Endothelial cell of umbilical vein (primary cell): Measurements from ENCODE around the gene MAP3K4. TPM values are rescaled to one million over a fixed set of nuclear protein-coding genes. Genes with fewer than 3 reads are reported as not detected.

Experiments used
- BruUV-seq: library from RNA; stranded (reverse); fragments of 400-500 nt; replicated peaks from 2 replicates; lab custom pipeline; 2021; lab: Mats Ljungman, UMichigan
- CTCF ChIA-PET: fragments of 300-600, 350-600 bp; sonication (Branson Sonifier 250); formaldehyde crosslinking; loops from one replicate; lab custom pipeline; 2021; ENCODE audit warnings: antibody characterized with exemption, inconsistent platforms; lab: Charles Lee
- POLR2A ChIA-PET: fragments of 300-600, 350-600 bp; sonication (Branson Sonifier 250); formaldehyde crosslinking; loops from one replicate; lab custom pipeline; 2021; ENCODE audit warnings: antibody characterized with exemption, inconsistent platforms; lab: Charles Lee
- DNase-seq: peaks from one replicate; pipeline ENCODE4 v3.0.0-alpha.2; 2011; ENCODE audit warnings: low read depth, low spot score
- FAIRE-seq: peaks from 2 replicates; lab custom pipeline; 2011; peaks lifted over from hg19 to GRCh38; lab: Jason Lieb, UNC
- H2AFZ ChIP-seq: 2 replicates; pipeline ENCODE4 v1.6.0; 2012; ENCODE audit warnings: low read depth, low read length, control low read depth, inconsistent platforms
- H3K27ac ChIP-seq: 2 replicates; pipeline ENCODE4 v1.5.1; 2011; ENCODE audit warnings: low read depth, mild to moderate bottlenecking, control low read depth, low read length, moderate library complexity; ENCODE audit not compliant: insufficient read depth
- H3K27me3 ChIP-seq, 2 experiments: 2 replicates each; pipeline versions ENCODE4 v1.6.0 to v1.6.1; 2011; ENCODE audit warnings: low read length in 2 of 2, mixed read lengths in 1 of 2; ENCODE audit not compliant: control insufficient read depth in 2 of 2, insufficient read depth in 2 of 2
- H3K36me3 ChIP-seq, 2 experiments: 2 replicates in 1 of 2; 3 replicates in 1 of 2; pipeline ENCODE4 v1.5.1; 2011; ENCODE audit warnings: low read length in 2 of 2, mild to moderate bottlenecking in 1 of 2, moderate library complexity in 1 of 2; ENCODE audit not compliant: control insufficient read depth in 2 of 2, insufficient read depth in 2 of 2; ENCODE audit errors: extremely low read depth in 1 of 2
- H3K4me1 ChIP-seq: 3 replicates; pipeline ENCODE4 v1.5.1; 2011; ENCODE audit warnings: mild to moderate bottlenecking, low read length; ENCODE audit not compliant: control insufficient read depth, insufficient read depth; ENCODE audit errors: extremely low read depth
- H3K4me2 ChIP-seq: 2 replicates; pipeline ENCODE4 v1.6.1; 2011; ENCODE audit warnings: low read length, control low read depth, mixed read lengths; ENCODE audit not compliant: insufficient read depth
- H3K4me3 ChIP-seq, 3 experiments: fragments of 200-600 bp in 1 of 3; sonication (generic), shearing (Covaris generic) in 1 of 3; replicated peaks in 1 of 3; 2 replicates each; pipeline ENCODE4 v1.5.1; 2011 to 2016; ENCODE audit warnings: control low read depth in 3 of 3, low read length in 3 of 3, mild to moderate bottlenecking in 2 of 3, inconsistent platforms in 1 of 3, low read depth in 1 of 3, moderate library complexity in 1 of 3; ENCODE audit not compliant: insufficient read depth in 1 of 3
- H3K79me2 ChIP-seq: 2 replicates; pipeline ENCODE4 v1.6.0; 2012; ENCODE audit warnings: low read length, inconsistent platforms; ENCODE audit not compliant: control insufficient read depth, insufficient read depth
- H3K9ac ChIP-seq: replicated peaks from 2 replicates; pipeline ENCODE3; 2011; ENCODE audit warnings: low read length, control low read depth; ENCODE audit not compliant: insufficient read depth; ENCODE audit errors: extremely low read depth
- H3K9me1 ChIP-seq: replicated peaks from 3 replicates; pipeline ENCODE4 v1.6.0; 2011; ENCODE audit warnings: mild to moderate bottlenecking, low read length; ENCODE audit not compliant: control insufficient read depth, insufficient read depth; ENCODE audit errors: extremely low read depth
- H3K9me3 ChIP-seq: replicated peaks from 2 replicates; pipeline ENCODE4 v1.5.1; 2012; ENCODE audit warnings: low read length, inconsistent platforms; ENCODE audit not compliant: control insufficient read depth, insufficient read depth
- H4K20me1 ChIP-seq: replicated peaks from 2 replicates; pipeline ENCODE3; 2011; ENCODE audit warnings: mild to moderate bottlenecking, low read length; ENCODE audit not compliant: control insufficient read depth, insufficient read depth; ENCODE audit errors: extremely low read depth
- EZH2 ChIP-seq: IDR thresholded peaks from 2 replicates; pipeline ENCODE4 v1.6.1; 2012; ENCODE audit warnings: borderline replicate concordance, low read depth, mild to moderate bottlenecking, moderate library complexity, low read length, inconsistent platforms; ENCODE audit not compliant: severe bottlenecking
- FOS ChIP-seq: IDR thresholded peaks from 2 replicates; pipeline ENCODE4 v1.6.1; 2011; ENCODE audit warnings: mild to moderate bottlenecking, low read length, moderate library complexity, borderline replicate concordance; ENCODE audit not compliant: insufficient read depth
- GATA2 ChIP-seq: IDR thresholded peaks from 2 replicates; pipeline ENCODE4 v1.7.0; 2011; ENCODE audit warnings: low read depth, mild to moderate bottlenecking, moderate library complexity, mixed read lengths, low read length; ENCODE audit not compliant: insufficient read length, insufficient read depth
- JUN ChIP-seq: IDR thresholded peaks from 2 replicates; pipeline ENCODE4 v1.6.1; 2011; ENCODE audit warnings: borderline replicate concordance, low read depth; ENCODE audit not compliant: insufficient read length, insufficient read depth
- MAX ChIP-seq: IDR thresholded peaks from 2 replicates; pipeline ENCODE4 v1.6.1; 2011; ENCODE audit not compliant: insufficient read depth, insufficient read length
- MYC ChIP-seq: IDR thresholded peaks from one replicate; pipeline ENCODE4 v1.6.1; 2011; ENCODE audit warnings: mild to moderate bottlenecking, low read depth, low read length
- POLR2A ChIP-seq: IDR thresholded peaks from 2 replicates; pipeline ENCODE4 v1.6.1; 2012; ENCODE audit warnings: low read depth, mild to moderate bottlenecking, control low read depth, low read length
- POLR2AphosphoS5 ChIP-seq: IDR thresholded peaks from 2 replicates; pipeline ENCODE4 v1.6.1; 2012; ENCODE audit warnings: low read depth, mild to moderate bottlenecking, control low read depth, low read length, moderate library complexity; ENCODE audit not compliant: insufficient read depth
- dilution Hi-C: fragments of 300-500 bp; cut with MboI; formaldehyde crosslinking; loops from one replicate; pipeline ENCODE4 v1.15.0; 2019; ENCODE audit warnings: low sequenced_read_pairs; ENCODE audit not compliant: extremely low pct_ligation_motif_present
- intact Hi-C: fragments of 100-400 bp; cut with micrococcal nuclease; formaldehyde crosslinking; loops from one replicate; pipeline ENCODE4 v1.10.0; 2022
- polyA plus RNA-seq, 4 experiments: library from polyadenylated mRNA; depleted of rRNA in 3 of 4; stranded (reverse) in 3 of 4; unstranded in 1 of 4; fragments of >200 nt; gene quantifications; 2 replicates each; pipeline versions ENCODE4 v1.2.1 to v1.2.3, GENCODE V29; 2011 to 2012; ENCODE audit warnings: missing spikeins in 1 of 4
- total RNA-seq: library from RNA; stranded (reverse); gene quantifications from 2 replicates; pipeline ENCODE4 v1.2.3, GENCODE V29; 2021
- TF ChIP-seq, protein P1 (sequence below), 2 donors: IDR thresholded peaks; 1 replicate in 1 of 2; 2 replicates in 1 of 2; pipeline ENCODE4 v1.5.1; 2011; ENCODE audit warnings: low read length in 2 of 2, mild to moderate bottlenecking in 2 of 2, moderate library complexity in 2 of 2, control low read depth in 1 of 2, inconsistent platforms in 1 of 2, low read depth in 1 of 2; ENCODE audit not compliant: insufficient read depth in 1 of 2; ENCODE audit errors: extremely low read depth in 1 of 2

The MAP3K4 gene
- total and polyA plus RNA-seq, 2 donors (not counting 3 experiments of a cell fraction or from before 2014, with no cell fraction given): 10.8 to 42.3 TPM

GRCh38 chr6:161053103-161053502, 61.5 kb downstream of the MAP3K4 start:
- CTCF ChIA-PET: no interaction called here
- Histone ChIP-seq H3K4me1 (no peaks in the 10 kb centered on the region), H3K9me3 (no peaks in the 10 kb centered on the region), H3K4me2 (no peak overlapping the region), H3K4me3 (no peak overlapping the region), H3K27me3 (no peaks in the 10 kb centered on the region), H4K20me1 (no peaks in the 10 kb centered on the region), H3K9ac (no peak overlapping the region), H3K27ac (no peak overlapping the region), H2AFZ (no peak overlapping the region), H3K9me1 (no peaks in the 10 kb centered on the region), H3K36me3 (no peaks in the 10 kb centered on the region), H3K79me2 (no peaks in the 10 kb centered on the region)
- FAIRE-seq (no peak), DNase-seq (no peak)
- dilution Hi-C loops (no loop called here), intact Hi-C loops (no loop called here)
- no TSS peak for BruUV-seq
- POLR2A ChIA-PET: no interaction called here
- TF ChIP-seq EZH2 (no peak), FOS (no peak), MAX (no peak), POLR2AphosphoS5 (no peak), MYC (no peak), GATA2 (no peak), JUN (no peak), POLR2A (no peak)
- TF ChIP-seq, protein P1, sequence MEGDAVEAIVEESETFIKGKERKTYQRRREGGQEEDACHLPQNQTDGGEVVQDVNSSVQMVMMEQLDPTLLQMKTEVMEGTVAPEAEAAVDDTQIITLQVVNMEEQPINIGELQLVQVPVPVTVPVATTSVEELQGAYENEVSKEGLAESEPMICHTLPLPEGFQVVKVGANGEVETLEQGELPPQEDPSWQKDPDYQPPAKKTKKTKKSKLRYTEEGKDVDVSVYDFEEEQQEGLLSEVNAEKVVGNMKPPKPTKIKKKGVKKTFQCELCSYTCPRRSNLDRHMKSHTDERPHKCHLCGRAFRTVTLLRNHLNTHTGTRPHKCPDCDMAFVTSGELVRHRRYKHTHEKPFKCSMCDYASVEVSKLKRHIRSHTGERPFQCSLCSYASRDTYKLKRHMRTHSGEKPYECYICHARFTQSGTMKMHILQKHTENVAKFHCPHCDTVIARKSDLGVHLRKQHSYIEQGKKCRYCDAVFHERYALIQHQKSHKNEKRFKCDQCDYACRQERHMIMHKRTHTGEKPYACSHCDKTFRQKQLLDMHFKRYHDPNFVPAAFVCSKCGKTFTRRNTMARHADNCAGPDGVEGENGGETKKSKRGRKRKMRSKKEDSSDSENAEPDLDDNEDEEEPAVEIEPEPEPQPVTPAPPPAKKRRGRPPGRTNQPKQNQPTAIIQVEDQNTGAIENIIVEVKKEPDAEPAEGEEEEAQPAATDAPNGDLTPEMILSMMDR (IDR thresholded peaks at IDR 0.05; ENCODE audit: extremely low read depth in 1 of 2, insufficient read depth in 1 of 2, low read depth in 1 of 2, low read length in 2 of 2): no peak
